GM12873 (cell line): ENCODE results near the gene SPSB3.

Experiments used
- CTCF ChIP-seq: IDR thresholded peaks from 2 replicates; pipeline ENCODE4 v1.5.1; 2012; ENCODE audit warnings: low read depth, mild to moderate bottlenecking, moderate library complexity, low read length, control low read depth; ENCODE audit not compliant: insufficient read depth; ENCODE audit errors: missing control alignments

SPSB3 gene

DNA sequence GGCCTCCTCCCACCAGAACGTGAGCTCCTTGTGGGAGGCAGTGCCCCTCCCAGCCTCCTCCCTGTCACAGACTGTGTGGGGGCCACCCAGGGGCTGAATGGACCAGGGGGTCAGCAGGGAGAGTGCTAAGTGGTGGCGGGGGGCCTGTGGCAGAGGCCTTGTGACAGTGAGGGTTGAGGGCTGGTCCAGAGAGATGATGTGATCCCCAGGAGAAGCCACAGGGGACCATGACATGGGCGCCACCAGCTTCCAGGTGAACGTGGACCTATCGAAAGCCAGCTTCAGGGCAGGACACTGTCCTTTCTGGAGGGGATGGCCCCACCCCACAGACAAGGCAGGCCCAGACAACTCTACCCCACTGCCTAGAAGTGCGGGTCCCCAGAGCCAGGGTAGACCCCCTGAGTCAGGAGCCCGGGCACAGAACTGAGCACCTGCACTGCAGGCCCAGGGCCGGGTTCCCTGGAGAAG, 3.1 kb downstream of the SPSB3 start:
- TF ChIP-seq CTCF: no peak

DNA sequence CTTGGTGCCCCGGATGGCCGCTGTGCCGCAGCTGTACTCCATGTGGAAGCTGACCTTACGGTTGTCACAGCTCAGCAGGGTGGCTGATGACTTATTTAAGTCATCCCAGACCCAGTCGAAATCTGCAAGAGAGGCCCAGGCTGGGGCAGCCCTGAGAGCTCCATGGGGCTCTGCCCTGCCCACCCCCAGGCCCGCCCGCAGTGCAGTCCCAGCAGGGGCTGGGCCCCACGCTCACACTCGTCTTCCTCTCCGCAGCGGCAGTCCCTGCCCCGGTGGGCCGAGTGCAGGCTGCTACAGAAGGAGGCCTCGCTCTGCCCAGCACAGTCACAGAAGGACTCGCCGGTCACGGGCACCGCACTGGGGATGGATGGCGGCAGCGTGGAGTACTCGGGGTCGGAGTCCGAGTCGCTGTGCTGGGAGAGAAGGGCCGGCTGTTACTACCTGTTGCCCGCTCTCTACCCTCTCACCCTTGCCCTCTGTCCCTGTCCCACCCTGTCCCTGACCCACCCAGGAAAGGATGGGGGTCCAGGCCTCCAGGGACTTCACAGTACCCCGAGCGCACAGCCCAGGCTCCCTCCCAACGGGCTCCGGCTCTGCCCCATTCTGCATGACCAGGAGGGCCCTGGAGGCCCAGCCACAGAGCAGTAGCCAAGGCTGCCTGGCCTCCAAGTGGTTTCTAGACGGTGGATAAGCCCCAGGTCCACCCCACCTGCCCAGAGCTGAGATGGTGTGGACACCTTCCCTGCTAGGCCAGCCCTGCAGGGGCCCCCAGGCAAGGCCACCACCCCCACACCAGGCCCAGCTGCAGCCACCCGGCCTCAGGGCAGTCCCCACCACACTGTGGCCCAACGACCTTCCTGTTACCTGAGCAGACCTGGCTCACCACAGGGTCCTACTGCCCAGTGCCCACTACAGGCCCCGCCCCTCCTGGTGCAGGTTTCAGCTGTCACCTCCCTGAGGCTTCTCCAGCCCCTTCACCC, 3.9 kb downstream of the SPSB3 start:
- no peak for TF ChIP-seq CTCF

DNA sequence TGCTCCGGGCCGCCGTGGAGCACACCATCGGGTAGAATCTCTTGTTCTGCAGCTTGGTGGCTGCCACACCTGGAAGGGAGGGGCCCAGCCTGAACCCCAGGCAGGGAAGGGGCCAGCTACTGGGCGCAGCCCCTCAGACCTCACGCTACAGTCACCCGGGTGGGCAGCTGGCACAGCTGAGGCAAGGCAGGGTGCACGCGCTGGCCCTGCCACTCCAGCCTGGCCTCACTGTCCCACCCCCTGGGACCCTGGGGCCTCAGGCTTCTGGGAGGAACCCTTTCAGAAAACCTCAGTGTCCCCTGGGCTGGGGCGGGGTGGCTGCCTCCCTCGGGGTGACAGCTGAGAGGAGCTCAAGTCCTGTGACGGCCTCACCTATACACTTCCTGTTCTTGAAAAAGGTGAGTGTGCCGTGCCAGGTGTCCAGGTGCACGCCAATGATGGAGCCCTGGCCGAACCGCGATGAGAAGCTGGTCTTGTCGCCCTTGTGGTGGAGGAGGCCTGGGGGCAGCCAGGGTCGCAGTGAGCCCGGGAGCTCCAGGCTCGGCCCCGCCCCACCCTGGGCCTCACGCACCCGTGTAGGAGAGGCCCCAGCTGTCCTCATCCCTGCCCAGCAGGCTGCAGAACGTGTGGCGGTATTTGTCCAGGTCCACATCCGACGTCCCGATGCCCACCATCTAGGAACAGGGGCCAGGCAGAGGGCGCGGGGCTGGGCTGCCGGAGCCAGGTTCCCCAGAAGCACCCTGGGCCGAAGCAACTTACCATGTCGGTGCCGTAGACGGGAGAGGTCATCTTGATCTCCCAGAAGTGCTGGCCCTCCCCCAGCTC, 4.8 kb downstream of the SPSB3 start:
- no peak for TF ChIP-seq CTCF

- TF ChIP-seq CTCF: no peak
Measured at GRCh38 chr16:1776991-1777374, 5.4 kb downstream of the SPSB3 start.

- TF ChIP-seq CTCF: no peak
Measured at GRCh38 chr16:1776672-1776955, 5.8 kb downstream of the SPSB3 start.

- TF ChIP-seq CTCF: no peak
Measured at GRCh38 chr16:1775846-1776671, 6.3 kb downstream of the SPSB3 start.
